Measurements from ENCODE around the gene ADAMTSL2. TPM values are rescaled to one million over a fixed set of nuclear protein-coding genes. Genes with fewer than 3 reads are reported as not detected.
A peak's percentile ranks its signal among the peaks of the same experiment; 100 is the strongest.

ADAMTSL2 gene
- polyA plus RNA-seq, 2 of the 4 experiments (the other 2 are of a cell fraction), result not detected

- Histone ChIP-seq H3K9me3 (no peaks in the 10 kb centered on the region), H3K4me3 (no peak overlapping the region), H3K27ac (no peak overlapping the region), H3K4me1 (peaks cover 5% of the 10 kb centered on the region; the same call in 1 of the 3 replicates), H3K4me2 (no peak overlapping the region)
- DNase-seq (ENCODE audit: low read depth in 1 of 2, low spot score in 1 of 2), result no peak
- ChIA-PET POLR2A (no interaction called here), CTCF (interaction anchor here (1.0 to 8.7 kb wide), 2 partner anchors 45 to 195 kb away, joined by 3 to 72 read pairs; no protein-coding TSS in a partner anchor)
- TF ChIP-seq NPAS2 (CRISPR knock-in tag; IDR thresholded peaks at IDR 0.05; ENCODE audit: borderline replicate concordance), result no peak
- TF ChIP-seq SREBF2 (IDR thresholded peaks at IDR 0.05), result no peak
- no peak for TF ChIP-seq POLR2AphosphoS2 (conservative IDR thresholded peaks at IDR 0.05; ENCODE audit: low read length)
- TF ChIP-seq ELK1 (IDR thresholded peaks at IDR 0.05; ENCODE audit: low read depth, low read length), result no peak
- FAIRE-seq, result no peak
- 60% methylated on average over 5 of the region's 9 CpGs for WGBS (ENCODE audit: missing lambda C conversion rate)
- no peak for ATAC-seq
Measured at GRCh38 chr9:133531293-133531692, 3.2 kb upstream of the ADAMTSL2 start.

- TF ChIP-seq RAD21 (conservative IDR thresholded peaks at IDR 0.05 in 1 of 2, IDR thresholded peaks at IDR 0.05 in 1 of 2) (peak; percentile 60 to 84), HEYL (CRISPR knock-in tag; IDR thresholded peaks at IDR 0.05) (no peak), SMC3 (IDR thresholded peaks at IDR 0.05) (peak; percentile 66), CTCF (IDR thresholded peaks at IDR 0.05) (peak; percentile 43; the same call in 2 of the 3 replicates), EP300 (IDR thresholded peaks at IDR 0.05) (no peak)
- WGBS (ENCODE audit: missing lambda C conversion rate), result 66% methylated on average over 20 of the region's 20 CpGs
- no peaks in the 10 kb centered on the region for H3K4me1 ChIP-seq
- no peak for FAIRE-seq
- CTCF ChIA-PET, result interaction anchor here (0.8 to 8.7 kb wide), 15 partner anchors 10 to 209 kb away, joined by 3 to 72 read pairs (median 3); no protein-coding TSS in a partner anchor
- no peaks in the 10 kb centered on the region for H3K9me3 ChIP-seq
- ATAC-seq, result peak; percentile 43 to 83; a peak in 4 of 6 replicates
- peak; percentile 41 to 78 for DNase-seq (ENCODE audit: low read depth in 1 of 2, low spot score in 1 of 2)
- H3K4me3 ChIP-seq, result no peak overlapping the region
- H3K4me2 ChIP-seq, result no peak overlapping the region
- no peak overlapping the region for H3K27ac ChIP-seq
- POLR2A ChIA-PET, result no interaction called here
Measured at GRCh38 chr9:133532937-133533668, 1.4 kb upstream of the ADAMTSL2 start.

DNA sequence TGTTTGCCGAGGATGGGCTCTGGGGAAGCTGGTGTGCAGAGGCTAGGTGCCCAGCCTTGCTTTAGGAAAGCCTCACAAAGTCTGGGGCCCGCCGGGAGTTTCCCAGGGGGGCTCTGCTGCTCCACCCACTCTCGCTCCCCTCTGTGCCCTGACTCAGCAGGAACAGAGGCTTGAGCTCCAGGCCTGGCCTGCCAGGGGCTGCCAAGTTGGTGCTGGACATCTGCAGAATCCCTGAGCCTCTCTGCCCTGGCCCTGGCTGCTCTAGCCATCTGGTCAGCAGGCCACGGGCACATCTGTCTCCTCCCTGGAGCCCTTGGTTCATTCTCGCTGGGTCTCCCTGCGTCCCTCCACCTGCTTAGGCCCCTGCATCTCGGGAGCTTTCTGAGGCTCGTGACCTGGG lies 647 bp upstream of the ADAMTSL2 start:
- FAIRE-seq, result no peak
- ChIA-PET CTCF (interaction anchor here (0.8 to 8.7 kb wide), 12 partner anchors 10 to 209 kb away, joined by 3 to 72 read pairs (median 3); no protein-coding TSS in a partner anchor), POLR2A (no interaction called here)
- H3K4me1 ChIP-seq, result no peaks in the 10 kb centered on the region
- H3K4me2 ChIP-seq, result no peak overlapping the region
- H3K27ac ChIP-seq, result no peak overlapping the region
- WGBS (ENCODE audit: missing lambda C conversion rate), result 86% methylated on average over 5 of the region's 9 CpGs
- no peak for DNase-seq (ENCODE audit: low read depth in 1 of 2, low spot score in 1 of 2)
- TF ChIP-seq SREBF2 (IDR thresholded peaks at IDR 0.05), result no peak
- H3K4me3 ChIP-seq, result no peak overlapping the region
- no peaks in the 10 kb centered on the region for H3K9me3 ChIP-seq
- peak in 1 of 2 experiments; percentile 13; a peak in 1 of 6 replicates for ATAC-seq

DNA sequence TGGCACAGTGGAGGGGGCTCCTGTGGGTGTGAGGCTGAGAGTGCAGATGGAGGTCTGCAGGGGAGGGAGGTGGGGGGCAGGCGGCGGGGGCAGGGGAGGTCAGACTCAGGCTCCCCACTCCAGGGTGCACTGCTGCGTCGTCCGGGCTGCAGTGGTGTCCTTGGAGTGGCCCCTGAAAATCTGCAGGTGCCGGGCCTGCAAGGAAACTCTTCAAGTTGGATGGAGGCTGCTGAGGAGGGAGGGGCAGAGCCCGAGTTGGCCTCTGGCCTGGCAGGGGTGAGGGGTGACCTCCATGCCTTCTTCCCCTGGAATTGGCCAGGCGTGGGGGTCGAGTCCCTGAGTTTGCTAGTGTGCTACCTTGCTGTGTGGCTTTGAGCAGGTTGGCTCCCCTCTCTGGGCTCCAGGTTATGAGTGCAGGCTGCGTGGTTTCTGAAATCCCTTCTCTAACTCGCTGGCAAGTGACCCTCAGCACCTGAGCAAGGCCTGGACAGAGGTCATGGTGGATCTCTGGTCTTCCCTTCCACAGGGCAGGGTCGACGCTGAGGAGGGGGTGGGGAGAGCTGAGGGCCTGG lies 888 bp downstream of the ADAMTSL2 start:
- H3K27ac ChIP-seq, result no peak overlapping the region
- ChIA-PET POLR2A (no interaction called here), CTCF (interaction anchor here (1.4 to 8.7 kb wide), 2 partner anchors 191 to 192 kb away, joined by 3 to 72 read pairs; no protein-coding TSS in a partner anchor)
- ATAC-seq (no peak), FAIRE-seq (no peak), DNase-seq (ENCODE audit: low read depth in 1 of 2, low spot score in 1 of 2) (no peak)
- H3K4me1 ChIP-seq, result no peaks in the 10 kb centered on the region
- peak; percentile 25 for TF ChIP-seq ZFP36 (IDR thresholded peaks at IDR 0.05; ENCODE audit: borderline replicate concordance, partially characterized antibody)
- TF ChIP-seq CEBPB (IDR thresholded peaks at IDR 0.05), result no peak
- no peaks in the 10 kb centered on the region for H3K9me3 ChIP-seq
- no peak overlapping the region for H3K4me2 ChIP-seq
- WGBS (ENCODE audit: missing lambda C conversion rate), result 59% methylated on average over 3 of the region's 13 CpGs
- no peak overlapping the region for H3K4me3 ChIP-seq
